Neural progenitor cell (in vitro differentiated cells): ENCODE data around the gene CTNNBL1.

Experiments used
- CTCF ChIP-seq: fragments of 200-600 bp; sonication (generic); IDR thresholded peaks from 2 replicates; pipeline ENCODE4 v1.5.1; 2017; ENCODE audit warnings: antibody characterized with exemption, mild to moderate bottlenecking
- EZH2 ChIP-seq: fragments of 200-600 bp; sonication (generic); IDR thresholded peaks from 2 replicates; pipeline ENCODE4 v1.6.1; 2017; ENCODE audit warnings: antibody characterized with exemption, mild to moderate bottlenecking, moderate library complexity

GRCh38 chr20:37849566-37849965 lies 155.7 kb downstream of the CTNNBL1 start:
- TF ChIP-seq CTCF (no peak), EZH2 (no peak)
